Suppressor macrophage treated with lipopolysaccharide for 4 hours (primary cell): ENCODE measurements around the gene CDH1.
"Not testable (repeated sequence)": the region's sequence is repeated elsewhere in the genome, so short reads cannot be mapped to it uniquely, and the experiment has no call there.

ENCODE experiments used
- DNase-seq: peaks from one replicate; pipeline ENCODE4 v3.0.0-alpha.2; 2020

The CDH1 gene

DNA sequence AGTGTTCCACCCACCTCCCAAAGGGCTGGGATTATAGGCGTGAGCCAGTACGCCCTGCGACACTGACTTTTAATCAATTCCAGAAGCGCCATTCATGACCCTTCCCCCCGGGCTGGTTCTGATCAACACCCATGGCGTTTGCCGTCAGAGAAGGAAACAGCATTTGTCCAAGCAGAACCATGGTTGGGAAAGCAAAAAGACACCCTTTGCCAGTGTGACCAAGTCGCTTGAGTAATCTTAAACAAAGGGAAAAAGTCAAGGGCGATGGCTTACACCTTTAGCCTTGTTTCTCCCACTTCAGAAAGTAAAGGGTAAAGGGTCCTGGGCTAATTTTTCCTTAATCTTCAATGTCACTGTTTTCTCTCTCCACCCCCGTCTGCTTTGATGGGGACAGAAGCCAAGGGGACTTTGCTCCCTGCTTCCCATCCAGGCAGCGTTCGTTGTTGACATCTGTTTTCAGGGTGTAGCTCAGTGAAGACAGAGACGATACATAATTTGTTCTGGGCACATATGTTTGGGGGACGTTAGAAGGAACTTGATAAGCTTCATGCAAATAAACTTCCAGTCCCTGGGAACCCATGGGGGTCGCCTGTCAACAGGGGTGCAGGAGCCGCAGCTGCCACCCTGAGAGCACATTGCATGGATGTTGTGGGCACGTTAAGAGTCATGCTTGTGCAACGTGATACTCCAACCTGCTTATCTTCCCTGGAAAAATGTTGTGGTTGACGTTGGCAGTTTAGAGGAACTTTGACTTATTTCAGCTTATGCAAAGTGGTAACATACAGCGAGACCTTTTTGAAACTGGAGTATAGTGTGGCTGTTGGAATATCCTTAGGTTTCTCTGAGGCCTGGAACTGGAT is 55.6 kb downstream of the CDH1 start:
- no peak for DNase-seq

DNA sequence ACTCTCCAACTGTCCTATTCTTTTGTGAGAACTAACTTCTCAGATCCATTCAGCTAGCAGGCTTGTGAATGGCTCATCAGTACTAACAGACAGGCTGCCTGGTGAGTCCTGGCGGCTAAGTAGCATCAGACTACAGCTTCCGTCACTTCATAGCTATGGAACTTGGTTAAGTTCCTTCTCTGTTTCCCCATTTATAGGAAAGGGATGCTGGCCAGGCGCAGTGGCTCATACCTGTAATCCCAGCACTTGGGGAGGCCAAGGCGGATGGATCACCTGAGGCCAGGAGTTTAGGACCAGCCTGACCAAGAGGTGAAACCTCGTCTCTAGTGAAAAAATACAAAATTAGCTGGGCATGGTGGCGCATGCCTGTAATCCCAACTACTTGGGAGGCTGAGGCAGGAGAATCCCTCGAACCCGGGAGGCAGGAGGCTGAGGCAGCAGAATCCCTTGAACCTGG is 56.3 kb downstream of the CDH1 start:
- DNase-seq = no peak

DNA sequence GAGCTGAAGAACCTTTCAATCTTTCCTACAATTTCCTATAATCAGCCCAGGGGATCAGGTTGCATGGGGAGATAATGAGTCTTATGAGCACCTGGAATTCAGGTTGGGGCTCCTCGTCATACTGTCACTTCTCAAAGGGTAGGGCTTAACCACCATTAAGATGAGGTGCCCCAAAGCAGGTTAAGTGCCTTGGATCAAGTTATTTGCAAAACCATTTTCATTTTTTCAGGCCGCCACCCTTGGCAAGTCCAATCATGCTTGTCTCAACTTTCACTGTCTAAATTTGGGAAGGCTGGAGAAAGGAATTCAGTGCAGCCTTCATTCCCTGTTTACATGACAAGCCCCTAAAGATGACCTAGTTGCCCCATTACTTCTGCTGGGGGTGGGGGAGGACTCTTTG is 61.3 kb downstream of the CDH1 start:
- no peak for DNase-seq

DNA sequence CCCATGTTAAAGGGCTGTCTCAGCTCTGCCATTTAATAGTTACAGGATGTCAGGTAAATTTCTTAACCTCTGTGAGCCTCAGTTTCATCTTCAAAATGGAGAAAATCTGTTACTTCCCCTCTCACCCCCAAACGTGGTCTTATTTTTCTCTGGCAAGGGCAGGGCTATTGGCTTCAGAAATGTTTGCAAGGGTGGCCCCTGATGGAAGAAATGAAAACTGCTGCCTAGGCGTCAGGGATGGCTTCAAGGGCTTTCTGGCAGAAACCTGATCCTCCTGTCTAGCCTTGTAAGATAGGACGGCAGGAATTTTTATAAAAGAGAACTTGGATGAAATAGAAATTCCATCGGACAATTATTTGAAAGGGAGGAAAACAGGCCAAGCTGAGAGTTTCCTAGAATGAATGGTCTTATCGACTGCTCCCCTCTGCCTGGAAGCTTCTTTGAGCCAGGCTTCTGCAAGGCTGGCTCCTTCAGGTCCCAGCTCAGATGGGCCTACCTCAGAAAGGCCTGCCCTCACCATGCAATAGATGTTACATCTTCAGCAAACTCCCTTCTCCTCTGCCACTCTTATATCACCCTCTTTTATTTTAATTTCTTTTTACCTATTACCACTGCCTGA is 63.3 kb downstream of the CDH1 start:
- peak; percentile 67 for DNase-seq

DNA sequence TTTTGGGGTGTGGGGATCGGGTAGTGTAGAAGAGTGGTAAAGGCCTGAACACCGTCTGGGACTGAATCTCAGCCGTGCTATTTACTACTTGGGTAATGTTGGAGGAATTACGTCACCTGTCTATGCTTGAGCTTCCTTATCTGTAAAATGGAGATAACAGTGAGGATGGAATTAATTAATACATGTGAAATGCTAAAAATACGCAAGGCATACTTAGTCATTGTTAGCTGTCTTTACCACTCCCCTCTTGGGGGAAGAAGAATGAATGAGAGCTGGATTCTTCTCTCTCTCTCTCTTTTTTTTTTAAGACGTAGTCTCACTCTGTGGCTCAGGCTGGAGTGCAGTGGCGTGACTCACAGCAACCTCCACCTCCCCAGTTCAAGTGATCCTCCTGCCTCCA is 65.1 kb downstream of the CDH1 start:
- DNase-seq = no peak

DNA sequence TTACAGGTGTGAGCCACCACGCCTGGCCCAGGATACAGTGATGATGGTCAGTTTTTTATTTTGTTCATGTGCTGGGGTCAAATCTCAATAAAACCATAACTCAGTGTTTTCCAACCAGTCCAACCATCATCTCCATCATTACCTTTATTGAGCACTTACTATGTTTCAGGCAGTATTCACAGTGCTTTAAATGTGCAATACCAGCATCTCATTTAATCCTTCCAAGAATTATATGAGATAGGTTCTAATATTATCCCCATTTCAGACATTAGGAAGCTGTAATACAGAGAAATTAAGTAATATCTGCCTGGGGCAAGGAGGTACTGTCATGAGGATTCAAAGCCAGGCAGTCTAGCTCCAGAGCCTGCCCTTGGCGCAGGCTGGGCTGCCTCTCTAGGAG is 69.3 kb downstream of the CDH1 start:
- DNase-seq = no peak

DNA sequence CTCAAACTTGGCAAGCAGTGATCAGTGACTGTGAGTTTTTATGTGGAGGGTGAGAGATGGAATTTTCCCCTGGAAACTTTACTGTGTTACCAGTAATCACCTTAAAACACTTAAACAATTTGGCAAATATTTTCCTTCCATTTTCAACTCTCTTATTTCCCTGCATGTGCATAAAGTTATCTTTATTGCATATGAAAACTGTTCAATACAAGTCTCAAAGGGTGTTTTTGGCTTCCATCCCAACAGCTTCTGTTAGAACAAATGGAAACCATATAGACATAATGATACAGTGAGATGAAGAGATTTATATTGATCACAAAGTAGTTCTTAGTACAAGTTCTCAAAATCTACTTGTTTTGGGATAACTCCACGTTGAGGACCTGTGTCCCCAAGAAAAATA is 69.9 kb downstream of the CDH1 start:
- DNase-seq = no peak

DNA sequence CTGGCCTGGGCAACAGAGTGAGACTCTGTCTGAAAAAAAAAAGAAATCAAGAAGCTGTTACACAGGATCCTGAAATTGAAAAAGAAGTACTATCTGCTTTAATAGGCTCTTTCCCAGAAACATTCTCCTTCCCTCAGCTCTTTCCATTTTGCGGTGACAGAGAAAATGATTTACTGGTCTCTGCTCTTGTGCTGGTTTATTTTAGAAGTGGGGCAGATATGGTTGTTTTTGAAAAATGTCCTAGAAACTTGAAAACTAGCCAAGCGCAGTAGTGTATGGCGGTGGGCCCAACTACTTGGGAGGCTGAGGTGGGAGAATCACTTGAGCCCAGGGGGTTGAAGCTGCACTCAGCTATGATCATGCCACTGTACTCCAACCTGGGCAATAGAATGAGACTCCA is 77.4 kb downstream of the CDH1 start:
- no peak for DNase-seq

DNA sequence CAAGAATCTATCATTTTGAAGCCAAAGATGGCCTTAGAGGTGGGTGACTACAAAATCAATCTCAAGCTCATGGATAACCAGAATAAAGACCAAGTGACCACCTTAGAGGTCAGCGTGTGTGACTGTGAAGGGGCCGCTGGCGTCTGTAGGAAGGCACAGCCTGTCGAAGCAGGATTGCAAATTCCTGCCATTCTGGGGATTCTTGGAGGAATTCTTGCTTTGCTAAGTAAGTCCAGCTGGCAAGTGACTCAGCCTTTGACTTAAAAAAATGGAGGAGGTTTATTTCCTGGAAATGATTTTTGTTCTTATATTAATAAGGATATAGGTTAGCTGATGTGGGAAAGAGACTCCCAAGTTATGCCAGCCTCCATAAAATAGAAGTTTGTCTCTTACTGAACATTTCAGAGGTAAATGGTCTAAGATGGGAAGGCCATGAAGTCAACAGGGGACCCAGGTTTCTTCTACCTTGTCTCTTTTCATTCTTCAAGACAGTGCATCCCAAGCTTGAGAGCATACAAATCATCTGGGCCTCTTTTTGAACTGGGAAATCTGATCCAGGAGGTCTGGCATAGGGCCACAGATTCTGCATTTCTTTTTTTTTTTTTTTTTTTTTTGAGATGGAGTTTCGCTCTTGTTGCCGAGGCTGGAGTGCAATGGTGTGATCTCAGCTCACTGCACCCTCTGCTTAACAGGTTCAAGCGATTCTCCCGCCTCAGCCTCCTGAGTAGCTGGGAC is 86.5 kb downstream of the CDH1 start:
- no peak for DNase-seq

DNA sequence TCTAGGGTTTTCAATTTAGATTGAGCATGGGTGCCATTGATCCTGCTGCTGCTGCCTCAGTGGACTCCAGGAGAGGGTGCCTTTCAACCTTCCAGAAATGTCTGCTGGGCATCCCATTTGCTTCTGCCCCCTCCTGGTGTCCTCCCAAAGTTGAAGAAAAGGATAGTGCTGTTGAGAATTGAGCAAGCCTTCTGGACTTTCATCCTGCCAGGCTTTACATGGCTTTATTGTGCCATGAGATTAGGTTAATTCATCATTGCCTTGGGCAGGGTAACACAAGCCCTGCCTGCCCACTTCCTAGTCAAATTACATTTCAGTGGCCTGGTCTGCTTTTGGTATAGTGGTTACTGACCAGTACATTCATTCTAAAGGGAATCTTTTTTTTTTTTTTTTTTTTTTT is 88.3 kb downstream of the CDH1 start:
- DNase-seq = no peak

DNA sequence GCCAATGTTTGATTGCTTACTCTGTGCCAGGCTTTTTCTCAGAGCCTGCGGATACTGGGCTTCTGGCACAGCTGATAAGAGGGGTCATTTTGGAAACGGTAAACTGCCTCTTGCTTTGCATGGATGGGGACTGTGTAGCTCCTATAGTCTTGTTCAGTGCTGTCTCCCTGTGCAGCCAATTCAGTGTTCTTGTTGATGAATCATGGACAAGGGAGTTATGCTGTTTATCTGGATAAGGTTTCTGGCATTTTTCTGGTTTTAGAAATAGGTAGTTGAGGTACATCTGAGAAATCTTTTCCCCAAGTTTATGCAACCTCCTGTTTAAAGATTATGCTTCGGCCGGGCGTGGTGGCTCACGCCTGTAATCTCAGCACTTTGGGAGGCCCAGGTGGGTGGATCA is 89.6 kb downstream of the CDH1 start:
- no peak for DNase-seq

DNA sequence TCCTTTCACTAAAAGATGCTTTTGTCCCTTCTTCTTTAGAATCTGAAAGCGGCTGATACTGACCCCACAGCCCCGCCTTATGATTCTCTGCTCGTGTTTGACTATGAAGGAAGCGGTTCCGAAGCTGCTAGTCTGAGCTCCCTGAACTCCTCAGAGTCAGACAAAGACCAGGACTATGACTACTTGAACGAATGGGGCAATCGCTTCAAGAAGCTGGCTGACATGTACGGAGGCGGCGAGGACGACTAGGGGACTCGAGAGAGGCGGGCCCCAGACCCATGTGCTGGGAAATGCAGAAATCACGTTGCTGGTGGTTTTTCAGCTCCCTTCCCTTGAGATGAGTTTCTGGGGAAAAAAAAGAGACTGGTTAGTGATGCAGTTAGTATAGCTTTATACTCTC is 96.2 kb downstream of the CDH1 start:
- no peak for DNase-seq

DNA sequence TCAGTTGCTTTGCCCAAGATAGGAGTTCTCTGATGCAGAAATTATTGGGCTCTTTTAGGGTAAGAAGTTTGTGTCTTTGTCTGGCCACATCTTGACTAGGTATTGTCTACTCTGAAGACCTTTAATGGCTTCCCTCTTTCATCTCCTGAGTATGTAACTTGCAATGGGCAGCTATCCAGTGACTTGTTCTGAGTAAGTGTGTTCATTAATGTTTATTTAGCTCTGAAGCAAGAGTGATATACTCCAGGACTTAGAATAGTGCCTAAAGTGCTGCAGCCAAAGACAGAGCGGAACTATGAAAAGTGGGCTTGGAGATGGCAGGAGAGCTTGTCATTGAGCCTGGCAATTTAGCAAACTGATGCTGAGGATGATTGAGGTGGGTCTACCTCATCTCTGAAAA is 97.5 kb downstream of the CDH1 start:
- no peak for DNase-seq

DNA sequence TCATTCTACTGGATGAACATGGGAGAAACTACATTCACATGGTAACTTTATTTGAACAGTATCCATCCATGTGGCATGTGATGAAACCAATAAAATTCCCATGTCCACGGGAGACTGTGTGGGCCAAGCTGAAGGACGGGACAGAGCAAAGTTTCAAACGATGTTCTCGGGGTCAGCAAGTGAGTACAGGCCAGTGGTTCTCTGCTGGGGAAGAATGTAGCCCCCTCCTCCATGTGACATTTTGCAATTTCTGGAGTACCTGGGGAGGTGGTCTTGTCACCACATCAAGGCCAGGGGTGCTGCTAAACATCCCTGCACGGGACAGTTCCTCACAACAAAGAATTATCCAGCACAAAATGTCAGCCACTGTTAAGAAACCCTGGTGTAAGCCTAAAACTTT is 98.9 kb downstream of the CDH1 start:
- DNase-seq = no peak

DNA sequence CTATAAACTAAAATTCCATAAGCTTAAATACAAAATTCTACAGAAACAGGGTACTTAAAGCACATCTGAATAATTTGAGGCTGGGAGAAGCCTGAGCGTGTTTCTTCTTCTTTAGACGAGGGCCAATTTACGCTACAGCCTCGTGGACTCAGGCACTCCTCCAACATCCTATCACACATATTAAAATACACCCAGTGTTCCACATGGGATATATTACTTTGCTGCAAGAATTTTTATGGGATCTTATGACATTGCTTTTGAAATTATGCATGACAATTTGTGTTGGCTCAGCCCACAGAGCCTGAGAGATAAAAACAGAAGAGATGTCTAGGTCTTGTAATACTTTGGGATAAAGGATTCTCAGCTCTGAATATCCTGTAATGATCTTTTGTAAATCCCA is 102.7 kb downstream of the CDH1 start:
- no peak for DNase-seq

DNA sequence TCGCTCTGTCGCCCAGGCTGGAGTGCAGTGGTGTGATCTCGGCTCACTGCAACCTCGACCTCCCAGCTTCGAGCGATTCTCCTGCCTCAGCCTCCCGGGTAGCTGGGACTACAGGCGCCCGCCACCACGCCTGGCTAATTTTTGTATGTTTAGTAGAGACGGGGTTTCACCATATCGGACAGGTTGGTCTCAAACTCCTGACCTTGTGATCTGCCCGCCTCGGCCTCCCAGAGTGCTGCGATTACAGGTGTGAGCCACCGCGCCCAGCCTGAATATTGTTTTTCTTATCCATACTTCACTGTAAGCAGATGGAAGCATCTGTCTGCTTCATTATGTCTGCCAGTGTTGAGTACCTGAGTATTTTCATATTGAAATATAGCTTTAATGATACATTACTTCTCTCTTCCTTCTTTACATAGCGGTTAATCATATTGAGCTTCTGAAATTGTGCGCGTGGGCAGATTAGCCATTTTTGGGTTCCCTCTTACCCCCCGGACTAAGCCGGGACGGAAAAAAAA is 105.9 kb downstream of the CDH1 start:
- not testable (repeated sequence) for DNase-seq

DNA sequence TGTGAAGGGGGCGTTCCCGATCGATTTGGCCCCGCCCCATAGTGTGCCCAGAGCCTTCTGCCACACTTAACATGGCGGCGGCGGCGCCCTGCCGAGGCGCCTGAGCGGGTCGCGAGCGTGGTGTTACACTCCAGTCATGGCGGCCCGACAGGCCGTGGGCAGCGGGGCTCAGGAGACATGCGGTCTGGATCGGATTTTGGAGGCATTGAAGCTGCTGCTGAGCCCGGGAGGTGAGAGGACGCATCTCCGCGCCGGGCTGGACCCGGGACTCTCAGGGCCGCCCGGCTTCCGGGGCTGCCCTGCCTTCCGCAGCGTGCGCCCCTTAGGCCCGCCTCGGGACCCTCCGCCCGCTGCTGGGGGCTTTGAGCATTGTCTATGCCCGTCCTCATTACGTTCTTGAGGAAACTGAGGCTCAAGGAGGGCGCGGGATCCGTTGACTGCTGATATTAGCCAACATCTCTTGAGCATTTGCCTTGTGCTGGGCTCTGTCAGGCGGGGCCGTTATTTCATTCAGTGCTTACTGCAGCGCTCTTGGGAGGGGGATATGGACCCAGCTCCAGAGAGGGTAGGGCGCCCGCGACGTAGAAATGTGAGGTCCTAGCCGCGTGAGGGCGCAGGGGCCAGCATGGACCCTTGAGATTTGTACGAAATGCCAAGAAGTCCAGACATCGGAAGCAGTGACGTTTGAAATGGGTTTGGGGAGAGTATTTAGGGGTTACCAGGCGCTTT is 106.6 kb downstream of the CDH1 start, which contains the start of gene TANGO6:
TANGO6 (plus strand) TSS at position 50 of the 729 bp plus-strand sequence; CDS start at position 137, 87 bp downstream.
- peak; percentile 86 for DNase-seq

DNA sequence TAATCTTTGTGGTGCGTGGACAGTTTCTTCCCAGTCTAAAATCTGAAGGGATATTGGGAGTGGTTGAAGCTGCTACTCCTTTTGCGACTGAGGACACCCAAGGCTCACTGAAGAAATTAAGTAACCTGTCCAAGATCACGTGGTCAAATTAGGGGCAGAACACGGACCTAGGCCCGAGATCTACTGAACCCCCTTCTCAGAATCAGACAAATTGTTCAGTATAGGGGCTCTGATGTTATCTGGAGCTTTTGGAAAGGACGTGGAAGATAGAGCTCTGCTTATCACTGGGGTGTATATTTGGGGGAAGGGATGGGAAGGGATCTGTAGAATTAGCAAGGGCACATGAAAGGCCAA is 107.1 kb downstream of the CDH1 start:
- no peak for DNase-seq

DNA sequence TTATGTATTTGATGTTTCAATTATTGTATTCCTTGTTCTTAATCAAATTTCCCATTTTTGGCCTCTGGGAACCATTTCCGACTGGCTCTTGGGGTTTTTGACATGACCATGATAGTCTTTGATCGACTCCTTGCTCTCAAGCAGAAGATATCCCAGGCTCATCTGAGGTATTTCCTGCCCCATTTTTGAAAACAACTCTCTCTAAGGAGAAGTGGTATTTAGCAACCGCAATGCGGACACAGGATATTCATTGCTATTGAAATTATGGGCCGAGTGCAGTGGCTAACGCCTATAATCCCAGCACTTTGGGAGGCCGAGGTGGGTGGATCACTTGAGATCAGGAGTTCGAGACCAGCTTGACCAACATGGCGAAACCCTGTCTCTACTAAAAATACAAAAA is 111.7 kb downstream of the CDH1 start:
- no peak for DNase-seq

DNA sequence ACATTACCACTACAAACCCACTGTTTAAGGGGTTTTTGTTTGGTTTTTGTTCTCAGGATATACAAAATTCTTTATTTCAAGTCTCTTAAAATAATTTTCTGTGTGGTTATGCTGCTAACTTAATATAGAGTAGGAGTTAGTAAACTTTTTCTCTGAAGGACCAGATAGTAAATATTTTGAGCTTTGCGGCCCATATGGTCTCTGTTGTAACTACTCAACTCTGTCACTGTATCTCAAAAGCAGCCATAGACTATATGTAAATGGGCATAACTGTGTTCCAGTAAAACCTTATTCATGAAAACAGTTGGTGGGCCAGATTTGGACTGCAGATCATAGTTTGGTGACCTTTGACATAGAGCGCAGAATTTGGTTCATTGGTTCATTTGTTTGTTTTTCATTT is 113.4 kb downstream of the CDH1 start:
- DNase-seq = no peak

DNA sequence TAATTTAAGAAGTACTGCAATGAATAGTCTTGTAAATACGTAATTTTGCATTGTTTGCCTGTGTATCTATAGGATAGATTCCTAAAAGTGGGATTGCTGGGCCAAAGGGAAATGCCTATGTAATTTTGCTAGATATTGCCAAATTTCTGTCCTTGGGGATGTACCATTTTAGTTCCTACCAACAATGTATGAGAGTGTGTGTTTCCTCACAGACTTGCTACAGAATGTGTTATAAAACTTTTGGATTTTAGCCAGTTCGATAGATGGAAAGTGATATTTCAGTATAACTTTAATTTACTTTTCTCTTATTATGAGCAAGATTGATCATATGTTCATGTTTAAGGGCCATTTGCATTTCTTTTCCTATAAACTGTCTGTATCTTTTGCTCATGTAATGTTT is 114.5 kb downstream of the CDH1 start:
- no peak for DNase-seq

DNA sequence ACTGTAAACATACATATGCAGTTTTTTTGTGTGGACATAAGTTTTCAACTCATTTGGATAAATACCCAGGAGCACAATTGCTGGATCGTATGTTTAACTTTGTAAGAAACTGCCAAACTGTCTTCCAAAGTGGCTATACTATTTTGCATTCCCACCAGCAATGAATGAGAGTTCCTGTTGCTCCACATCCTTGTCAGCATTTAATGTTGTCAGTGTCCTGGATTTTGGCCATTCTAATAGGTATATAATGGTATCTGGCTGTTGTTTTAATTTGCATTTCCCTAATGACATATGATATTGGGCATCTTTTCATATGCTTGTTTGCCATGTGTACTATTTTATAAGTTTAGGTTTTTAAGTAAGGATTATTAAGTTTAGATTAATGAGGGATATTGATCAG is 120.4 kb downstream of the CDH1 start:
- DNase-seq = no peak

DNA sequence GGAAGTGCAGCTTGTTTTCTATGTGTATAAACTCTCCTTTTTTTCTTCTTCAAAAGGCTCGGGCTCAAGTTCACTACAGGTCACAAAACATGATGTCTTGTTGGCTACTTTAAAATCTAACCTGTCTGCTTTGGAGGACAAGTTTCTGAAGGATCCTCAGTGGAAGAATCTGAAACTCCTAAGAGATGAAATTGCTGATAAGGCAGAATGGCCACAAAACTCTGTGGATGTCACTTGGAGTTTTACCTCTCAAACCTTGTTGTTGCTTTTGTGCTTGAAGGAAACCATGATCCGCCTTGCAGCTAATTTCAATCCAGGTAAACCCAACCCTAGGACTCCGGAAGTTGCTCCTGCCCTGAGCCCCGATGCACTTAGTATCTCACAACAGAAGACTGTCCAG is 122.7 kb downstream of the CDH1 start:
- DNase-seq = no peak
